Vagina (tissue), 2 donors: ENCODE measurements around the gene CEP290.

ENCODE experiments used
- CTCF ChIP-seq, 3 experiments: fragments of 450-650 bp in 2 of 3; fragments of 200-600 bp in 1 of 3; sonication (generic) in 1 of 3; IDR thresholded peaks; one replicate each; pipeline ENCODE4 v1.5.1; 2017 to 2019; ENCODE audit warnings: antibody characterized with exemption in 3 of 3, mild to moderate bottlenecking in 2 of 3, moderate library complexity in 2 of 3
- POLR2A ChIP-seq, 2 donors: fragments of 450-650 bp; IDR thresholded peaks; one replicate each; pipeline ENCODE4 v1.6.1; 2017; ENCODE audit warnings: antibody characterized with exemption in 2 of 2, mild to moderate bottlenecking in 2 of 2, moderate library complexity in 2 of 2
- POLR2AphosphoS5 ChIP-seq, 2 donors: sonication (generic); formaldehyde crosslinking; IDR thresholded peaks; one replicate each; pipeline ENCODE4 v1.9.0; 2017; ENCODE audit warnings: antibody characterized with exemption in 2 of 2, mild to moderate bottlenecking in 2 of 2, low read depth in 1 of 2; ENCODE audit not compliant: insufficient read depth in 1 of 2

- no peak for TF ChIP-seq CTCF (IDR thresholded peaks at IDR 0.05)
- TF ChIP-seq POLR2A (IDR thresholded peaks at IDR 0.05), result no peak
- no peak for TF ChIP-seq POLR2AphosphoS5 (IDR thresholded peaks at IDR 0.05; ENCODE audit: insufficient read depth in 1 of 2, low read depth in 1 of 2)
Observed at GRCh38 chr12:88057994-88058718, 83.7 kb downstream of the CEP290 start.
